HG02885 (cell line): Measurements from ENCODE around the gene ACOX1.
A peak's percentile ranks its signal among the peaks of the same experiment; 100 is the strongest.

ENCODE experiments used
- ATAC-seq: cut with Tn5 transposase; IDR thresholded peaks from one replicate; pipeline ENCODE4 v1.9.1; 2021; ENCODE audit warnings: mild to moderate bottlenecking; ENCODE audit not compliant: unreplicated experiment, poor library complexity

ACOX1 gene

GRCh38 chr17:75940727-75941441, 38.1 kb downstream of the ACOX1 start, which contains the start of gene FBF1:
FBF1 (minus strand) TSS chr17:75941042; CDS start chr17:75938149, 2,893 bp downstream.
- peak; percentile 94 for ATAC-seq

GRCh38 chr17:75937652-75938051, 41.3 kb downstream of the ACOX1 start:
- no peak for ATAC-seq

DNA sequence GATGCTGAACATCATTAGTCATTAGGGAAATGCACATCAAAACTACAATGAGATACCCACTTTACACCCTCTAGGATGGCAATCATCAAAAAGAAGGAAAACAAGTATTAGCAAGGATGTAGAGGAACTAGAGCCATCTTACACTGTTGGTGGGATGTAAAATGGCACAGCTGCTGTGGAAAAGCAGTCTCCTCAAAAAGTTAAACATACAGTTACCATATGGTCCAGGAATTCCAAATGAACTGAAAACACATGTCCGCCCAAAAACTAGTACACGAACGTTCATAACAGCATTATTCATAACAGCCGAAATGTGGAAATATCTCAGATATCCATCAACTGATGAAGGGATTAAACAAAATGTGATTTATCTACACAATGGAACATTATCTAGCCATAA, 45.2 kb downstream of the ACOX1 start:
- ATAC-seq: no peak

DNA sequence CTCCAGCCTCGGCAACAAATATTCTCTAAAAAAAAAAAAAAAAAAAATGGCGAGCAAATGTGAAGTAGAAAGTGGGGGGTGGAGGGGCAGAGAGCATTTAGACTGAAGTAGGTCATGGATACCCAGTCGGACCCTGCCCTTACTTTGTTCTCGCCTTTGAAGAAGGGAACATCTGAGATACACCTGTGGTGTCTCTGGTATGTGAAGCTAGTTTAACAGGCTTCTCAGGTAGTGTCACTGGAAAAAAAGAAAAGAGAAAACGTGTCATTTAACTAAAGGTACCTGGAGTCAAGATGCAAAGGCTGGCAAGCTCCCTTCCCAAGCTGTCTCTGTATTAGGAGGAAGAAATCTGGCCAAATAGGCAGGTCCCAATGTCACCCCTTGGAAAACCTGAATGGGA, 46.1 kb downstream of the ACOX1 start:
- ATAC-seq: no peak

DNA sequence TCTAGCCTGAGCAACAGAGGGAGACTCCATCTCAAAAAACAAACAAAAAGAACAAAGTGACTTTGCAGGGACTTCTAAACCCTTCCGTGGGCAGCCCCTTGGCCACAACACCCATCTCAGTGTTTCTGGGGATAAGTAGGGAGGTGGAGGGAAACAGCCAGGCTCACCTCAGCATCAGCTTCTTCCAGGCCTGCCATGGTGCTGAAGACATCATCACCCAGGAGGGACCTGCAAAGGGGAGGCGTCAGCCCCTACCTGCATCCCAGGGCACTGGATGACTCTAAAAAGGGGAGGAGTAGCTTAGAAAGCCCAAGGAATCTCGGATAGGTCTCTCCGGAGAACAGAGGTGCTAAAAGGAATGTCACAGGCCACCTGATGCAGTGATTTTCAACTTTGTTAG, 47.9 kb downstream of the ACOX1 start:
- ATAC-seq: no peak

- no peak for ATAC-seq
Observed at GRCh38 chr17:75927286-75927922, 51.6 kb downstream of the ACOX1 start.

DNA sequence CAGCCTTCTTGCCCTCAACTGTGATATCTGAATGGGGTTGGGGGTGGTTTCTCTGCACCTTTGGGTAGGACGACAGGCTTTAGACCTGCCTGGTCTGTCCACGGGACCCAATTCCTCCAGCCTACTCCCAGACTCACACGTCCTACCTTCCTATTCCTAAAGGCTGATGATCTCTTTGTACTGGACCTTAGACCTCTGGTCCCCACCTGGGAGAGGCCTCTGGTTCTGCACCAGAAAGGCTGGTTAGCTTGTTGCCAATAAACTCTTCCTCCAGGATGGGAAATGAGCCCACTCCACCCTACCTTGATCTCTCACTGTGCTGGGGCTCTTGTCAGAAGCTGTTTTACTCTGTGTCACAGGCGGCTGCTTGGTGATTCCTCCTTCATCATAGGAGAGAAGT, 52.5 kb downstream of the ACOX1 start:
- no peak for ATAC-seq

- no peak for ATAC-seq
Observed at GRCh38 chr17:75925912-75926311, 53.1 kb downstream of the ACOX1 start.

DNA sequence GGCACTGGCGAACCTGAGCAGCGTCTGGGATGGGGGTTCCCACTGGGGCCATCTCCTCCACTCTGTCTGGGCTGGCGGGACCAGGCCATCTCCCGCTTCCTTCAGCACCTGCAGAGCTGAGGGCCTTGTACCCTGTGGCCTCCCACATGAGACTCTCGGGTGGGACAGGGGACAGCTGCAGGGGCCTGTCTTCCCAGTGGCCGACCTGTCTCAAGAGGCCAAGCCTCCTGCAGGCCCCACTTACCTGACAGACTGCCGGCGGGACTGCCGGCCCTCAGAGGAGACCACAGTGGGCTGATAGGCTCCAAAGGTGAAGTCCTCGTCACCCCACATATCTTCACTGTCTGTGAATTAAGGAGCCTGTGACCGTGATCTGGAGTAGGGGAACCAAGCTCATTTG, 53.9 kb downstream of the ACOX1 start:
- no peak for ATAC-seq

- no peak for ATAC-seq
Observed at GRCh38 chr17:75922963-75923874, 55.7 kb downstream of the ACOX1 start.

GRCh38 chr17:75922173-75922961, 56.6 kb downstream of the ACOX1 start:
- no peak for ATAC-seq

GRCh38 chr17:75921596-75921995, 57.4 kb downstream of the ACOX1 start:
- ATAC-seq: no peak

DNA sequence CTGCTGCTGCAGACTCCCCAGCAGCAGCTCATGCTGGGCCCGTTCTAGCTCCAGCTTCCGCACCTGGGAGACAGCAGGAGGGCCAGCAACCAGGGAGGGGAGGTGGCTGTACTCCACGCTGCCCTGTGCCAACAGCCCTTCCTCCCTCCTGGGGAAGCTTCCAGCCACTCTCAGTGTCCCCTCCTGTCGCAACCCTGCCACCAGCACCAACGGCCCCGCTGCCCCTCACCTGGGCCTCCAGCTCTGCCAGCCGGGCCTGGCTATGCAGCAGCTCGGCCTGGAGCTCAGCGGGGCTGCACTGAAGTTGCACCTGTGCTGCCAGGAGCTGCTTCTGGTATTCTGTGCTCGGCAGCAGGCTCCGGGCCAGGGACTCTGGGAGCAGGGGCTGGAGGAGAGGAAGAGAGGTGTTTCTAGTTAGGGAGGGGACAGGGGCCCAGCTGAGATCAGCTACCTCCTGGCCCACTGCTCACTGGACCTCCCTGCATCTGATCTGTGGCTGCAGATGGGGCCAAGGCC, 58.9 kb downstream of the ACOX1 start:
- ATAC-seq: no peak

DNA sequence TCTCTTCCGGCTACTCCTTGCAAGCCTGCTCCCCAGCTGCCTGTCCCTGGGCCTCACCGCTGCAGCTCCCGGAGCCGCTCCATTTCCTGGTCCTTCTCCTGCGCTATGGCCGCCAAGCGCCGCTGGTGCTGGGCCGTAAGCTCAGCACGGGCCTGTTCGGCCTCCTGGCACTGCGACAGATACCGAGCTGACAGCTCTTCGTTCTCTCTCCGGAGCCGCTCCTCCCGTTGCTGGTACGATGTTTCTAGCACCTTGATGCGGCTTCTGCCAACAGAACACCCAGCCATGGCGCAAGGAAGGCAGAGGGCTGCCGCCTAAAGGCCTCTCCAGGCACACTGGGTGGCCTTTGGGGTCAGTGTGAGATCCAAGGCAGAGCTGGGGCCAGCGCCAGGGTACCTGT, 59.4 kb downstream of the ACOX1 start:
- no peak for ATAC-seq

GRCh38 chr17:75917917-75918445, 61.0 kb downstream of the ACOX1 start:
- no peak for ATAC-seq

- ATAC-seq: no peak
Observed at GRCh38 chr17:75917141-75917916, 61.6 kb downstream of the ACOX1 start.

- ATAC-seq: no peak
Observed at GRCh38 chr17:75915268-75915667, 63.7 kb downstream of the ACOX1 start.

GRCh38 chr17:75914643-75915267, 64.2 kb downstream of the ACOX1 start:
- ATAC-seq: no peak
